GM19395 (cell line): ENCODE results near the gene ATP10D.

Source experiments
- ATAC-seq: cut with Tn5 transposase; IDR thresholded peaks from one replicate; pipeline ENCODE4 v1.9.1; 2021; ENCODE audit warnings: mild to moderate bottlenecking, moderate library complexity; ENCODE audit not compliant: unreplicated experiment

Gene ATP10D

GRCh38 chr4:47572981-47573380 is 87.9 kb downstream of the ATP10D start:
- no peak for ATAC-seq

- no peak for ATAC-seq
Observed at GRCh38 chr4:47577779-47578553, 92.9 kb downstream of the ATP10D start.

GRCh38 chr4:47579235-47579634 is 94.2 kb downstream of the ATP10D start:
- no peak for ATAC-seq

- ATAC-seq = no peak
Observed at GRCh38 chr4:47590325-47590724, 105.2 kb downstream of the ATP10D start.

- no peak for ATAC-seq
Observed at GRCh38 chr4:47597696-47598095, 112.6 kb downstream of the ATP10D start.

- ATAC-seq = no peak
Observed at GRCh38 chr4:47598320-47598719, 113.2 kb downstream of the ATP10D start.

GRCh38 chr4:47598896-47599295 is 113.8 kb downstream of the ATP10D start:
- no peak for ATAC-seq

- ATAC-seq = no peak
Observed at GRCh38 chr4:47606482-47606881, 121.4 kb downstream of the ATP10D start.

- no peak for ATAC-seq
Observed at GRCh38 chr4:47612116-47613023, 127.3 kb downstream of the ATP10D start.

- ATAC-seq = no peak
Observed at GRCh38 chr4:47615385-47615784, 130.3 kb downstream of the ATP10D start.

GRCh38 chr4:47617607-47618006 is 132.5 kb downstream of the ATP10D start:
- ATAC-seq = peak; percentile 88

GRCh38 chr4:47619691-47620090 is 134.6 kb downstream of the ATP10D start:
- no peak for ATAC-seq

GRCh38 chr4:47621181-47621580 is 136.1 kb downstream of the ATP10D start:
- ATAC-seq = no peak

- no peak for ATAC-seq
Observed at GRCh38 chr4:47624031-47624441, 139.0 kb downstream of the ATP10D start.

- no peak for ATAC-seq
Observed at GRCh38 chr4:47631161-47631560, 146.1 kb downstream of the ATP10D start.

- ATAC-seq = no peak
Observed at GRCh38 chr4:47639531-47639930, 154.5 kb downstream of the ATP10D start.

- ATAC-seq = no peak
Observed at GRCh38 chr4:47640911-47641310, 155.8 kb downstream of the ATP10D start.

- no peak for ATAC-seq
Observed at GRCh38 chr4:47641755-47642154, 156.7 kb downstream of the ATP10D start.

GRCh38 chr4:47642191-47642830 is 157.2 kb downstream of the ATP10D start:
- ATAC-seq = no peak
